Posterior cingulate gyrus (tissue), 11 donors: ENCODE data around the gene IL13RA1.
"Not testable (repeated sequence)": the region's sequence is repeated elsewhere in the genome, so short reads cannot be mapped to it uniquely, and the experiment has no call there.

Experiments
- DNase-seq, 10 donors: peaks; one replicate each; pipeline versions ENCODE4 v3.0.0 to v3.0.0-alpha.2; 2020 to 2021; ENCODE audit warnings: mixed read lengths in 3 of 10
- intact Hi-C: fragments of 100-400 bp; cut with DNase I; formaldehyde crosslinking; loops from one replicate; pipeline ENCODE4 v1.15.1; 2023

IL13RA1 gene

DNA sequence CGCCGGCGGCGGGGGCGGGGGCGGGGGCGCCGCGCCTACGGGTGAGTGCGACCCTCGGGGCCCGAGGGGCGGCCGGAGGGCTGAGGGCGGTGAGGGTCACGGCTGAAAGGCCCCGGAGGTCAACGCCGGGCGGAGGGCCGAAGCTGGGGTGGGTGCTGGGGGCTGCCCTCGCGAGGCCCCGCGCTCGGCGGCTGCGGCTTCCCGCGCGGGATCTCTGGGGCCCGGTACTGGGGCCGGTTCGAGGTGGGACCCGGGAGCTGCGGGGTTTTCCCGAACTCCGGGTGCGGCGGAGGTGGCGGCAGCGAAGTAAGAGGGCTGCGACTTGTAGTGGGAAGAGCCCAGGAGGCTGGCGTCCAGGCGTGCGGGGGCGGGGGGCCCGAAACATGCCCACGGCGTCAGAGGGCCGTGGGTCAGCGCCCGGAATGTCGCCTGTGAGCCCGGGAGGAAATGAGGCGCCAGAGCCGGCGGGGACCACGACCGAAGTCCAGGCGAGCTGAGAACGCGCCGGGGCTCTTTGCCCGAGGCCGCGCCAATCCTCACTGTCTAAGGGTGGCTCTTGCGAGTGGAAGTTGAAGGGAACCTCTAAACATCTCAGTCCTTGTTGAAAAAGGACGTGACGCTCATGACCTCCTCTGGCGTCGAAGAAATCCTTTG is 407 bp downstream of the IL13RA1 start:
- intact Hi-C loops, result no loop called here
- DNase-seq, result peak in 4 of 10 donors; percentile 7 to 85 (median 48)

DNA sequence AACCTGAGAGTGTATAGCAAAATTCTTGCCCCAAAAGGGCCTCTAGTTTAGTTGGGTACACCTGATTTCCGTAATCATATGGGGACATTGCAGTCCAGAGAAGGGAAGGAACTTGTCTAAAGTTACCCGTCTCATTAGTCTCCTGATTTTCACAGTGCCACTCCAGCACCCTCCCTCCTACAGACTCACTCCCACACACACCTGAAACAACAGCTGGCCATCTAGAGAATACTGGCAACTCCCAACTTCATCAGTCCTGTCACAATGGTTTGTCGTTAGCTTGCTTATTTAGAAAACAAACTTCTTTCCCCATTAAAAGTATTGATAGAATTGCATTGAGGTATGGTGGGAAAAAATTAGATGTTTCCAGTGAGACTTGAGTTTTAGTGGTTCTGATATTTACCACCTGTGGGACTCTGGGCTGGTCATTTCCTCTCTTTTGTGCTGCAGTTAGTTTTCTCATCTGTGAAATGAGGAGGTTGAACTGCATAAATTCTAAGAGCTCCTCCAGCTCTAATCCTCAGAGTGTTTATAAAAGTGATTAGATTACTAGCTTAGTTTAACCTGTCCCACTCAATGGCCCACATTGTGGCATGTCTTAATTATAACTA is 1.7 kb downstream of the IL13RA1 start:
- no peak for DNase-seq
- intact Hi-C loops, result no loop called here

- intact Hi-C loops, result no loop called here
- no peak for DNase-seq
Measured at GRCh38 chrX:118730500-118731247, 3.3 kb downstream of the IL13RA1 start.

DNA sequence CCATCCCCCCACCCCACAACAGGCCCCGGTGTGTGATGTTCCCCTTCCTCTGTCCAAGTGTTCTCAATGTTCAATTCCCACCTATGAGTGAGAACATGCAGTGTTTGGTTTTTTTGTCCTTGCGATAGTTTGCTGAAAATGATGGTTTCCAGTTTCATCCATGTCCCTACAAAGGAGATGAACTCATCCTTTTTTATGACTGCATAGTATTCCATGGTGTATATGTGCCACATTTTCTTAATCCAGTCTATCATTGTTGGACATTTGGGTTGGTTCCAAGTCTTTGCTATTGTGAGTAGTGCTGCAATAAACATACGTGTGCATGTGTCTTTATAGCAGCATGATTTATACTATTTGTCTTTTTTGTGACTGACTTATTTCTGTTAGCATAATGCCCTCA is 5.1 kb downstream of the IL13RA1 start:
- intact Hi-C loops, DNase-seq: not testable (repeated sequence)

DNA sequence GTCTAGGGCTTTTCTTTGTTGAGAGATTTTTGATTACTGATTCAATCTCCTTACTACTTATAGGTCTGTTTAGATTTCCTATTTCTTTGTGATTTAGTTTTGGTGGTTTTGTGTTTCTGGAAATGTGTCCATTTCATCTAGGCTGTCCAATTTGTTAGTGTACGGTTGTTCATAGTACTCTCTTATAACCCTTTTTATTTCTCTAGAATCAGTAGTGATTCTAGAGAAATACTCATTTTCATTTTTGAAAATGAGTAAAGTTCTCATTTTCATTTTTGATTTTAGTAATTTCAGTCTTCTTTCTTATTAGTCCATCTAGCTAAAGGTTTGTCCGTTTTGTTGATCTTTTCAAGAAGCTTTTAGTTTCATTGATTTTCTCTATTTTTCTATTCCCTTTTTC is 7.5 kb downstream of the IL13RA1 start:
- DNase-seq, result no peak
- intact Hi-C loops, result no loop called here

DNA sequence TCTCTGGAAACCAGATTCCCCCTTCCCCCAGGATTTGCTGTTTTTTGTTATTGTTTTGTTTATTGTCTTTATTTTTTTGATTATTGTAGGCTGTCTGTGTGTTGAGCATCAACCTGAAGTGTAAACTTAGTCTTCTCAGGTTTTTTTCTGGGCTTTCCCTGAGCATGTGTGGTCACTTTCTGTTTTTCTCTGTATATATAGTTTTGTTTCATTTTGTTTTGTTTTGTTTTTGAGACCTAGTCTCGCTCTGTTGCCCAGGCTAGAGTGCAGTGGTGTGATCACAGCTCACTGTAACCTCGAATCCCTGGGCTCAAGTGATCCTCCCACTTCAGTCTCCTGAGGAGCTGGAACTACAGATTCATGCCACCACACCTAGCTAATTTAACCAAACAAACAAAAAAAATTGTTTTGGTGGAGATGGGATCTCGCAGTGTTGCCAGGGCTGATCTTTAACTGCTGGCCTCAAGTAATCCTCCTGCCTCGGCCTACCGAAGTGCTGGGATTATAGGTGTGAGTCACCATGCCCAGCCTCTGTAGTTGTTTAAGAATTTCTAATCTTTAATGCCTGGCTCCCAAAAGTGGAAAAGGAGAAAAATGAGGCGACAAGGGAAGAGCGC is 9.1 kb downstream of the IL13RA1 start:
- DNase-seq, result no peak
- intact Hi-C loops, result no loop called here

DNA sequence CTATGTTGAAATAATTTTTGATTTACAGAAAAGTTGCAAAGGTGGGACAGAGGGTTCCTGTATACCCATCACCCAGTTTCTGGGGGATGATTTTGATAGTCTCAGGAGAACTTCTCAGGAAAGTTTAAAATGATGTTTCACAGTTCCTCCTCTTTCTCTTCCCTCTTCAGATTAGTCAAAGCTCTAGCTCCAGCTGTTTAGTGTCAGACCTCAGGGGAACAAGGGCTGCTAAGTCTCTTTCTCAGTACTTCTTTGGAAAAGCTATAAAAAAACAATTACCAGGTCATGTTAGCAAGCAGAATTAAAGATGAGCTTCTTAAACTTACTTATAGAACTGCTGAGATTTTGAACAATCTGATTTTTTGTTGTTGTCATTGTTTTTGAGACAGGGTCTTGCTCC is 12.2 kb downstream of the IL13RA1 start:
- intact Hi-C loops, result no loop called here
- no peak for DNase-seq

- DNase-seq, result no peak
- intact Hi-C loops, result no loop called here
Measured at GRCh38 chrX:118740276-118740889, 13.0 kb downstream of the IL13RA1 start.

GRCh38 chrX:118742176-118742575 is 14.8 kb downstream of the IL13RA1 start:
- no peak for DNase-seq
- intact Hi-C loops, result no loop called here

GRCh38 chrX:118745570-118745969 is 18.2 kb downstream of the IL13RA1 start:
- DNase-seq, result no peak
- intact Hi-C loops, result no loop called here

GRCh38 chrX:118751950-118752783 is 24.8 kb downstream of the IL13RA1 start:
- DNase-seq, result no peak
- intact Hi-C loops, result no loop called here

GRCh38 chrX:118755633-118756032 is 28.2 kb downstream of the IL13RA1 start:
- intact Hi-C loops, result no loop called here
- DNase-seq, result no peak

DNA sequence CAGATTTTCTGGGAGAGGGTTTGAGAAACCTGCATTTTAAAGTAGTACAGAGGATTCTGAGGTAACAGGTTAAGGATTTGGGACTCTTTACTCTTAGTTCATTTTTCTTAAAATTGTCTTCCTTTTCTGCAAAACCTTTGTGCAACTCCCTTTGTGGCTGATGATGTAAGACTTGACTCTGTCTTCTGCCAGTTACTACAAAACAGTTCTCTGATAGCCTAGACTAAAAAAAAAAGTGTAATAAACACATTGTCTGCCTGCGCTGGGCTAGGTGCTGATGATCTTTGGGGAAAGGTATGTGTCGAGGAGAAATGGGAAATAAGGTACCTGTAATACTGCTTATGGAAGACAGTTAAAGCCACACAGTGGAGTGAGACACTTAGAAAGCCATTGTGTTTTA is 28.7 kb downstream of the IL13RA1 start:
- intact Hi-C loops, result no loop called here
- DNase-seq, result no peak

- intact Hi-C loops, result no loop called here
Measured at GRCh38 chrX:118758511-118758910, 31.1 kb downstream of the IL13RA1 start.

GRCh38 chrX:118760025-118760424 is 32.6 kb downstream of the IL13RA1 start:
- DNase-seq, result no peak
- intact Hi-C loops, result no loop called here

More at GRCh38 chrX:118758511-118758910, 31.1 kb downstream of the IL13RA1 start:
- DNase-seq, result no peak

DNA sequence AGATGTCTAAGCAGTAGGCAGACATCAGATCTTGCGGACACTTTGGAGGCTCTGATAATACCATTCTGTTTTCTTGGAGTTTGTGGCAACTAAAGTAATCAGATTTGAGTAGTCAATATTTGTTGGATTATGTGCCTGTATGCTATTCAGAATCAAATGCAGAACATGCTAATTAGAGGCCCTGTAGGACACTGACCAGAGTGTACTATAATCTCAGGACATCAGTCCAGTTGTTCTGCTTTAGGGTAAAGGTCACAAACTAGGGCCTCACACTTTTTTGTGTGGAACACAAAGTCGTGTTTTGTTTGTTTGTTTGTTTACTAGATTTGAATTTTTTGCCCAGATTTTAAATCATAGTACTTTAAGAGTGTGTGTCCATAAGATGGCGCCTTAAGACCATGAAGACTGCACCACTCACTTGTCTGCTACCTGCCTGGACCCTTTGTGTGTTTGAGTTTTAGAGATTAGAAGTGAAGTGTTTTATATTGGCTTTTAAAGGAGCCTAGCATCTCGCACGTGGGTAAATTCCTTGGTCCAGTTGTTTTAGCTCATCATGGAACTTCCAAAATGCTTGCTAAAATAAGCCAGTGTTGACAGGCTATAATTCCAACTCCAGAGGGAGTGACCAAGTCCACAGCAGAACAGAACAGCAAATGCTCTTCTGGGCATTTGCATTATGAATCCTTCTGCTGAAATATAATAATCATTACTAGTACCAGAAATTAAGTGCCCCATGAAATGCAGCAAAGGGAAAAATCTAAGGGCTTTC is 34.7 kb downstream of the IL13RA1 start:
- DNase-seq, result no peak
- intact Hi-C loops, result no loop called here

DNA sequence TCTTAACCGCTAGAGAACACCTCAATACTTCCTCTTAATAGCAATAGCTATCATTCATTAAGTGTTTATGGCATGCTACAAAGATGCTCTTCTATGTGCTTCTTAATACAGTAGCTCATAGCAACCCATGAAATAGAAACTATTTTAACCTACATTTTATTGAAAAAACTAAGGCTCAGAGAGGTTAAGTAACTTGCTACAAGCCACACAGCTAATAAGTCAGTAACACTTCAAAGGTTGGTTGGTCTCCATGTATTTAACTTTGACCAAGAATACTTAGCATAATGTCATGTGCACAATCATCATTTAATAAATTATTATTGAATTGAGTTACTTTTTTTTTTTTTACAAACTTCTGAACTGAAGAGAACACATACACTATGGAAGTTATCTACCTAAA is 36.1 kb downstream of the IL13RA1 start:
- intact Hi-C loops, result no loop called here

GRCh38 chrX:118764122-118764521 is 36.7 kb downstream of the IL13RA1 start:
- no peak for DNase-seq
- intact Hi-C loops, result no loop called here

More for the DNA sequence above, 36.1 kb downstream of the IL13RA1 start:
- DNase-seq, result no peak

- peak in 1 of 10 donors; percentile 73 for DNase-seq
- intact Hi-C loops, result no loop called here
Measured at GRCh38 chrX:118770133-118770760, 42.8 kb downstream of the IL13RA1 start.
